CD1c-positive myeloid dendritic cell (primary cell): ENCODE measurements around the gene MAP4K5.
"Not testable (repeated sequence)": the region's sequence is repeated elsewhere in the genome, so short reads cannot be mapped to it uniquely, and the experiment has no call there.

Experiments used
- DNase-seq: peaks from one replicate; pipeline ENCODE4 v3.0.0-alpha.2; 2016; ENCODE audit errors: extremely low spot score

Gene MAP4K5

DNA sequence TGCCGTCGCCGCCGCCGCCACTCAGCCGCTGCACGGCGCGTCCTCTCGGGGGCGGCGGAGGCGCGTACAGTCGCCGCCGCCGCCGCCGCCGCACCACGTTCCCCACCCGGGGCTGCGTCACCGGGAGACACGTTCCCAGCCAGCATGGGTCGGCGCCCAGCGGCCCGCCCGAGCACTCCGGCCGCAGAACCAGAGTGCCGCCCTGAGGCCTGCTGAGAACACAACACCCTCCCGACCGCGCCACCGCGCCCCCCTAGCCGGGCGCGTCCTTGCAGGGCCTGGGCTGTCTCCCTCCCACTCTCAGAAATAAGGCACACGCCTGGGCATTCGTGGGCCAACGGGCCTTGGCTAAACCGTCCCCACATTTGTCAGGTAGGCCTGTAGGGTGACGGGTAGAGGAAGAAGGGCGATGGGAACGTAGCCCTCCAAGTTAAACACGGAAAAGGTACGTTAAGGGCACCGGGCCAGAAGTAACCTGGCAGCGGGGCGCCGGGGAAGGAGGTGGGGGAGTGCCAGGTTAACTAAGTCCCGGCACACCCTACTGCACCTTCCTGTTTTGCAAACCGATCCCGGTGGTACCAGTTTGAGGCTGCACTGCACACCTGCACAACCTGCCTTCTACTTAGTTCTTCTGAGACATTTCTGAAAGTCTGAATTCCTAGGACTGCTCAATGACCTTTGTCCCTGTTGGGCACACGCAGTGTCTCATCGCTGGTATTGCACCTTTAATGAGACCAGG is at the start of gene MAP4K5:
TSS of gene MAP4K5 (minus strand) at position 68 of the 739 bp plus-strand sequence. CDS start 520 bp downstream, outside the sequence.
- peak; percentile 94 for DNase-seq

DNA sequence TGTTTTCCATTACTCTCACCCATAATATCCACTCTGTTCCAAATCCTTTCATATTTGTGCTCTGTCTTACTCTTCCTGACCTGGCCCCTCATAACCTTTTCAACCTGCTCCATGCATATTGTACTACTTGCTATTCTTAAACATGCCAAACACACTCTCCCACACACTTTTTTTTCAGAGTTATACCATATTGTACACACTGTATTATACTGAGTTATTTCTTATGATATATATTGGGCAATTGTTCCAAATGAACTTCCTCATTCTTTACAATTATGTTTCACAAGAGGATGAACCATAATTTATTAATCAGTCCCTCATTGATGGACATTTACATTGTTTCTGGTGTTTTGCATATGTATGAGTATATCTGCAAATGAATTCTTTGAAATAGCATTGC is 46.1 kb upstream of the MAP4K5 start:
- DNase-seq = peak; percentile 44

DNA sequence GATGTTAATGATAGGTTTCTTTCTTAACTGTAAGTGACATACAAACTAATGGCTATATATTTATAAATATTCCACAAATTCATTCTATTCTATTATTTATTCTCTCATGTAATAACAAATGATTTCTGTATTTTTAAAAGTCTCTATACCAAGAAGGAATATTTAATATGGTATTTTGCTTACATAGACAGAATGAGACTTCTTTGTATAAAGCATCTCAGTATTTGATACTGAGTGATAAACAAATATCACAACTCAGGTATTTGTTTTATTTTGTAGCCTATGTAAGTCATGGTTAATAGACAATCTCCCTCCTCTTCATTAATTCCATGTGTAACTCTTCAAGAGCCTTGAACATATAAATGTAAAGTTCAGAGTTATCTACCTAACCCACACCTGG is 45.6 kb upstream of the MAP4K5 start:
- DNase-seq = no peak

DNA sequence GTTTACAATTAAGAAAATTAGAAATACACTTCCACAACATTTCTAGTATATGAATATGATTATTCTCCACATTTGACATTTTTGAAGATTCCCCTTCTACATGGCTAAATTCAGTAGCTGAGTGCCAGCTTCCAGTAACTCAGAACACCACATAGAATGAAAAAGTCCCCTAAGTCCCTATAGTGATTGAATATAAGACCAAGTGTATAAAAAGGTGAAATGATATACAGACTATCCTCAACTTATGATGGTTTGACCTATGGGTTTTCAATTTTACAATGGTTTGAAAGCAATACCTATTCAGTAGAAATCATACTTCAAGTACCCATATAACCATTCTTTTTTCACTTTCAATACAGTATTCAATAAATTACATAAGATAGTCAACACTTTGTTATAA is 43.4 kb upstream of the MAP4K5 start:
- no peak for DNase-seq

DNA sequence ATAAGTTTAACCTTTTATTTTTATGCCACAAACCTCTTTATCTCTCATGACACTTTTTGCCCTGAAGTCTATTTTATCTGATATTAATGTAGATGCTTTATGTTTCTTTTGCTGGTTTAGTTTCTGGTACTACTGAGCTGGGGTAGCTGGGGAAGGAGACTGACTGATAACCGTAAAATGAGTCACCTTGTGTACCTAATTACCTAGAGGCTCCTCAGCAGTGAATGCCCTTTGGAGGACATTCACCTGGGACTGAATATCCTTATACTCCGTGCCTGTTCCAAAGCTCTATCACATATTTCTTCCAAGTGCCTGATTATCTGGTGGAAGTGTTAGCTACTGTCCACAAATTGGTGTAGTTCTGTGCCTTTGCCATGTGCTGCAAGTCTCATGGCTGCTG is 41.5 kb upstream of the MAP4K5 start:
- no peak for DNase-seq

DNA sequence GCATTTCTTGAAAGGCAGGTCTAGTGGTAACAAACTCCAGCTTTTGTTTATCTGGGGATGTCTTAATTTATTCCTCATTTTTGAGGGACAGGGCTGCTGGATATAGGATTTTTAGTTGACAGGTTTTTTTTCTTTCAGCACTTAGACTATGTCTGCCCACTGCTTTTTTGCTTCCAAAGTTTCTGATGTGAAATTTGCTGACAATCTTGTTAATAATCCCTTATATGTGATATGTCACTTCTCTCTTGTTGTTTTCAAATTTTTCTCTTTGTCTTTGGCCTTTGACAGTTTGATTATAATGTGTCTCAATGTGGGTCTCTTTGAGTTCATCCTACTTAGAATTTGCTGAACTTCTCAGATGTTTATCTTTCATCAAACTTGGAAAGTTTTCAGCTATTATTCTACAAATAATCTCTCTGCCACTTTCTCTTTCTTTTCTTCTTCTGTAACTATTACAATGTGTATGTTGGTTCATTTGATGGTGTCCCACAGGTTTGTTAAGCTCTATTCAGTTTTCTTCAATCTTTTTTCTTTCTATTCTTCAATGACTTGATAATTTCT is 37.4 kb upstream of the MAP4K5 start:
- no peak for DNase-seq

DNA sequence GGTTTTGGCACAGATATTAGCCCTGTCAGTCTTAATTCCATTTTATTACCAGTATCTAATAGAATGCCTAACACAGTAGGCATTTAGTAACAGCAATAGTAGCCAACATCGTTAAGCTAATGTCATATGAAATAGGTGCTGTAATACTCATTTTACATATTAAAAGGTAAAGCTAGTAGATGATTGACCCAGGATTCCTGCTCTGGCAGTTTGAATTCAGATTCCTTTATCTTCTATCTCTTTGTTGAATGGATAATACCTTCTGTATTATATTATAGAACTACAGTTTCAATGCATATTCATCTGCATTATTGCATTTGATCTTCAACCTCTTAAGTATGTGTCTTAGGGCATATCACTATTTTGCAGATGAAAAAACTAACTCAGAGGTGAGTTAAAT is 30.5 kb upstream of the MAP4K5 start:
- DNase-seq = no peak

DNA sequence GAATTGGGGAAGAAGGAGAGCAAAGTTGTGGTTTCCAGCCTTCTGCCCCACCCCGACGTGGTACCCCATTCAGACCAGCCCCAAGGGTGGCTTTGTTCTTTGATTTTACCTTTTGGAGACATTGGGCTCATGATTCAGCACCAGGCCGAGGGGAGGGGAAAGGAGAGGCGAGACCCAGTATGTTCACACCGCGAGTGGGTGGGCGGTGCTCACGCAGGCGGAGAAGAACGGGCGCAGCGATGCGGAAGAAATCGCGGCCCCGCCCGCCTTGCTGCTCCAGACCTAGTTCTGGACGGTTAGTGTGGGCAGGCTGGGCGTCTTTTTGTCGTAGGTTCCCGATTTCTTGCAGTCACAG is 28.5 kb upstream of the MAP4K5 start:
- peak; percentile 97 for DNase-seq

DNA sequence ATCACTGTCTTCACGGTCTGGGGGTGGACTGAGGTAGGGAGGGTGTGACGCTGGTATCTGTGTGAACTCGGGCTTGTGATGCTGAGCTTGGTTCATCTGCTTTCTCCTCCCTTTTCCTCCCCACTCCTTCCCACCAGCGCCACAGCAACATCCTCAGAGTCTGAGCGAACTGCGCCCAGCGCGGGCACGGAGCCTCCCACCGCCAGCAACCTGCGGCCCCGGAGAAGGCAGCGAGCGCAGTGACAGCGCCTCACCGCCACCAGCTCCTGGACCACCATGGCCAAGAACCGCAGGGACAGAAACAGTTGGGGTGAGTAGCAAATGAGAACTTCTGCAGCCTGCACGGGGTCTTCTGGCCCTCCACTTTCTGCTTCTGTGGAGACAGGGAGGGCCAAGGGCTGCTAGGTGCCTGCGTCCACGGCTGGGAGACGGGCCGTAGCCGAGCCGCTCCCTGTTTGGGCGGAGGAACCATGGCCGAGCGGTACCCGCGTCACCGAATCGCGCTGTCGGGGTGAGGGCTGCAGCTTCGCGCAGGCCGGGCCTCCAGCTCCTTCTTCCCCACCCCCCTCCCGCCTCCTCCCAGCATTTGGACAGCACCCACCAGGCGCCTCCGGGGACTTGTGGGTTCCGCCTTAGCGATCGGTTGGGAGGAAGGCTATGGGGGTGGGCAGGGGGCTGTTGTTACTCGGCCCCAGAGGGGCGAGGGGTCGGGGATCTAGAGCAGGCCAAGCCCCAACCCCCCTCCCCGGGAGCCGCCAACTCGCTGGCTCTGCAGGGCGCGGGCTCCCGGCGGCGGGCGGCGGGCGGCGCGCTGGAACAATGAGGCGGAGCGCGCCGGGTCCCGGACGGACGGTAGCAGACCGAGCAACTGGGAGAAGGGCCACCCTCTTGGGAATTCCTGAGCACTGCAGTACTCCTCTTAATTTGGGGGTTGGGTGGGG is 27.9 kb upstream of the MAP4K5 start, which contains the start of gene ATL1:
TSS of gene ATL1 (plus strand) at position 156 of the 941 bp plus-strand sequence. CDS start at position 277, 121 bp downstream.
- DNase-seq = peak; percentile 84

DNA sequence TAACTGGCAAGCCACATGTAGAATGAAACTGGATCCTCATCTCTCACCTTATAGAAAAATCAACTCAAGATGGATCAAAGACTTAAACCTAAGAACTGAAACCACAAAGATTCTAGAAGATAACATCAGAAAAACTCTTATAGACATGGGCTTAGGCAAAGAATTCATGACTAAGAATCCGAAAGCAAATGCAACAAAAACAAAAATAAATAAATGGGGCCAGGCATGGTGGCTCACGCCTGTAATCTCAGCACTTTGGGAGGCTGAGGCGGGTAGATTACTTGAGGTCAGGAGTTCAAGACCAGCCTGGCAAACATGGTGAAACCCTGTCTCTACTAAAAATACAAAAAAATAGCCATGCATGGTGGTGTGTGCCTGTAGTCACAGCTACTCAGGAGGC is 20.4 kb upstream of the MAP4K5 start:
- not testable (repeated sequence) for DNase-seq

DNA sequence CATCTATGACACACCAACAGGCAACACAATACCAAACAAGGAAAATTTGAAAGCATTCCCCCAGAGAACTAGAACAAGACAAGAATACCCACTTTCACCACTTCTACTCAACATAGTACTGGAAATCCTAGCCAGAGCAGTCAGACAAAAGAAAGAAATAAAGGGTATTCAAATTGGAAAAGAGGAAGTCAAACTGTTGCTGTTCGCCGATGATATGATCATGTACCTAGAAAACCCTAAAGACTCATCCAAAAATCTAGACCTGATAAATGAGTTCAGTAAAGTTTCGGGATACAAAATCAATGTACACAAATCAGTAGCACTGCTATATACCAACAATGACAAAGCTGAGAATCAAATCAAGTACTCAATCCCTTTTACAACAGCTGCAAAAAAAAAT is 19.5 kb upstream of the MAP4K5 start:
- no peak for DNase-seq

DNA sequence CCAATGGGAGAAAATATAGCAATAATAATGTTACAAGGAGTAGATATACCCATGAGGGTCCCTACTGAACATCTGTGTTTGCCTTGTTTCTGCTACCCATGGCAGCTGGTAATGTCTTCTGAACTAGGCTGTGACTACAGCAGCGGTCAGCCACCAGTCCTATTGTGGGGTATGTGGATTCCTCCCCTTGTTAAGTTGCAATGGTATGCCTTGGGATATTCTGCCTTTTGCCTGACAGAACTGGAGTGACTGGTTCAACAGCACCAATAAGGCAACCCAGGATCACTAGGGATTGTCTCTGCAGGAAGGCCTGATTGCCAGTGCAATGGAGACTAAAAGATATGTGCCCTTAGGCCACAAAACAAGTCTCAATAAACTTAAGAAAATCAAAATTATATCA is 17.9 kb upstream of the MAP4K5 start:
- DNase-seq = no peak

DNA sequence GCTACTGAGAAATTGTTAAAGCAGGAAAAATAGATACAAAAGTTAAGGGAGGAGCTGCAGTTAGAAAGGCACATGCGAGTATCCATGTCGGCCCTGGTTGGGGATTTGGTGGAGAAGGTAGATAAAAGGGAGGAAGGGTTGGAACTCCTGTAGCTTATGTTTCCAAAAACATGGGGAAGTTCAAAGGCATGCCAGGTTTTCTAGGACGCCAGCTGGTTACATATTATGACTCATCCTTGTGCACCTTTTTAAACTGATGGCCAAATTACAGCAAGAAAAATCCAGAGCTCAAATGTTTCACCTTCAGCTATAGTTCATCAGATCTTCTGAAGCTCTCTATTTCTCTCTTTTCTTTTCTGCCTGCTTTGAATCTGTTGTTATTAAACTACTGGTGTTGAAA is 13.2 kb upstream of the MAP4K5 start:
- no peak for DNase-seq

DNA sequence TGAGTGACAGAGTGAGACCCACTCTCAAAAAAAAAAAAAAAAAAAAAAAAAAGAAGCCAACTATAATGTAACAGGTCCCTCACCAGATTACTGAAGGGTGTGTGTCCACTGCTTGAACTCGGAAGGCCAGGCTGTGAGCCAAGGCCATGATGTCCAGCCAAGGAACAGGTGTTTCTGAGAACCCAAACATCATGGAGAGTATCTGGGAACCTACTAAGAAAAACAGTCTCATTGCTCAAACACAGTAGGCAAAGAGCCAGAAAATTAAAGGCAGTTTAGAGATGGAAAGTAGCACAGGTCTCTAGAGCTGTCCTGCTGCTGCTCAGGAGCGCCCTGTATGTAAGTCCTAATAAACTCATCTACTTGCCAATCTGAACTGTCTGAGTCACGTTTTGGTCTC is 12.5 kb upstream of the MAP4K5 start:
- no peak for DNase-seq

DNA sequence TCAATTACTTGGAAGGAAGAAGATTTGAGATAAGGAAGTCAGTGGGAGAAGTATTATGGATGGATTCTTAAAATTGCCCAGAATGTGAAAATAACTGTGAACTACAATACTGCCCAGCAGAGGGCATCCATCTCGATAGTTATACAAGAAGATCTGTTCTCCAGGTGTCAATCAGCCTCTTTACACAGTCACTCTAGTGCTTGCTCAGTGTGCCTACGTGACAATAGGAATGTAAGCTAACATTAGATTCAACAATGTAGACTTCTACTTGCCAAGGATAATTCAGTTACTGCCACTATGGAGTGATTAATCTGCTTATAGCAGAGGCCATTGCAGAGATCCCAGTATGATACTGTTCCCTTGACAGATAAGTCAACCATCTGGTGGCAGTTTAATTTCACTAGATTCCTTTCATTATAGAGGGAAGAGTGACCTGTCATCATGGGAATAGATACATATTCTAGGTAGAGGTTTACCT is 10.6 kb upstream of the MAP4K5 start:
- DNase-seq = peak; percentile 53

DNA sequence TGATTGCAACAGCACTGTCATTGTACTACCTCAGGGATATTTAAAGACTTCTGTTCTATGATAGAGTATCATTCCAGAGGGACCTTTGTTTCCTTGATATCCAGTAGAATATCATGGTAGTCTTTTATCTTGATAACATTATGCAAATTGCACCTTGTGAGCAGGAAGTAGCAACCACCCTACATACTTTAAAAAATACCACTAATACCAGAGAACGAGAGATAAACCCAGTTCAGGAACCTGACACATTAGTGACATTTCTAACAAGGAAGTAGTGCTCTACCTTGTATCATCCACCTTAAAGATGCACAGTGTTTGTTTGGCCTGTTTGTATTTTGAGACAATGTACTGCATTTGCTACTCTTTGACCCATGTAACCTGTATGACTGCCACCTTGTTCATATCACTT is 8.8 kb upstream of the MAP4K5 start:
- no peak for DNase-seq

DNA sequence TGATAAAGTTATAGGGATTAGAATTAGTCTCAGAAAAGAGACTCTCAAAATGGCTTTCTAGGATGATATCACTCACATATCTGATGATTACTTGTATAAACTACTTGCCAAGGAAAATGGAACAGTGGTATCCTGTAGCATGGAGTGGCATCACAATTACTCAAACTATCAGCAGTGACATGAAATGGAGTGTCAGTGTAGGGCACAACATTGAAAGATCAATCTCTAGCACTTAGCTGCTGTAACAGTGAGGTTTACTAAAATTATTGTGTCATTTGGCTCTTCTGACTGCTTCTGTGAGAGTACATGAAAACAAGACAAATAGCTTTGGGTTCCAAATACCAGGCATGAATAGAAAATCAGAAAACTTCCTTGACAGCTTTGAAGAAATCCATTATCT is 6.7 kb upstream of the MAP4K5 start:
- DNase-seq = no peak

DNA sequence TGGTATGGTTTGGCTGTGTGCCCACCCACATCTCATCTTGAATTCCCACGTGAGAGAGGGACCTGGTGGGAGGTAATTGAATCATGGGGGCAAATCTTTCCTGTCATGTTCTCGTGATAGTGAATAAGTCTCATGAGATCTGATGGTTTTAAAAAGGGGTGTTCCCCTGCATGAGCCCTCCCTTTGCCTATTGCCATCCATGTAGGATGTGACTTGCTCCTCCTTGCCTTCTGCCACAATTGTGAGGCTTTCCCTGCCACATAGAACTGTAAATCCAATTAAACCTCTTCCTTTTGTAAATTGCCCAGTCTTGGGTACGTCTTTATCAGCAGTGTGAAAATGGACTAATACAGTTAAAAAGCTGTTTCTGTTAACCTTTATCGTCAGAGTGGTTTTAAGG is 5.7 kb upstream of the MAP4K5 start:
- not testable (repeated sequence) for DNase-seq

DNA sequence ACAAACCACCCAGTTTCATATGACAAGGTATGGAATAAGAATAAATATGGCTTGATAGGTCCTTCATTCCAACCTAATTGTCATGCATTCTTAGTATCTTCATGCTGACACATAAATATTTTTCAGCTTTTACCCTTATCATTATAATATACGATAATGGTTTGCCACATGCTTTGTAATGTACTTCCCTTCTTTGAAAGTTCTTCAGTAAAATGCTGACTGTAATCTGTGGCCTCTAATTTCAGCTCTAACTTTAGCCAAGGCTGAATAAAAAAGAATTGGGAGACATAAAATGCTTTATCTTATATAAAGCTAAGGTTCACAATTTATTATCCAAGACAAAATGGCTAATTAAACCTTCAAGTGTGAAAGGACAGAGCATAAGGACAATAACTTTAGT is 2.6 kb upstream of the MAP4K5 start:
- DNase-seq = no peak

DNA sequence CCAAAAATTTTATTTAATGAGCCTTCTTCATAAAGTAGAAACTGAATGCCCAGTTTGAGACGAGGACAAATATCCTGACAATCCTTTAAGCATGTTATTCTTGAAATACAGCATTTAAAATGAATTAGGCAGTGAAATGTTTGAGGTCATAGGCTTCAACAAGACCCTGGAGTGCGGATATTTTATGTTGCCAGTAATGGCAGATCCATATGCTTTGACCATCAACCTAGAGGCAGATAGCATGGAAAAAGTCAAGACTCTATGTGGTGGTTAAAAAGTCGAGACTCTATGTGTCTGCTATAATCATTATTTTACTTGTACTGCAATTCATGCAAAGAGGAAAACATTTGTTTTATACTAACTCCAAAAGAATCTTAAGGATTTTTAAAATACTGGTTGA is 2.0 kb upstream of the MAP4K5 start:
- no peak for DNase-seq

DNA sequence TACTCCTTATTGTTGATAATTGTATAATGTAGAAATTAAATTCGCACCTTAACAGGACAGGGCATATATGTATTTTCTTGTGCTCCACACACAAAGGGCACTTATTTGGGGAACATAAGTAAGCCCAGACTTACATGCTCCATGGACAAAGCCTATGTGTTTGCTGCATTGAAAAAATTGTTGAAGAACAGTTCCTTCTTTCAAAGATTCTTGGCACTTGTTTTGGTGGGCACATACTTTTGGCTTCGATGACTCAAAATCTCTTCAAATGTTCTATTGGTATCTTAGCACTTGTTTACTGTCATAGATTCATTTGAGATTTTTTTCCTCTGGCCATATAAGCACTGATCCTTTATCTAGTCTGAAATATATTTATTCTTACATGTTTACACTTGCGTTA is 1.4 kb upstream of the MAP4K5 start:
- DNase-seq = peak; percentile 33

DNA sequence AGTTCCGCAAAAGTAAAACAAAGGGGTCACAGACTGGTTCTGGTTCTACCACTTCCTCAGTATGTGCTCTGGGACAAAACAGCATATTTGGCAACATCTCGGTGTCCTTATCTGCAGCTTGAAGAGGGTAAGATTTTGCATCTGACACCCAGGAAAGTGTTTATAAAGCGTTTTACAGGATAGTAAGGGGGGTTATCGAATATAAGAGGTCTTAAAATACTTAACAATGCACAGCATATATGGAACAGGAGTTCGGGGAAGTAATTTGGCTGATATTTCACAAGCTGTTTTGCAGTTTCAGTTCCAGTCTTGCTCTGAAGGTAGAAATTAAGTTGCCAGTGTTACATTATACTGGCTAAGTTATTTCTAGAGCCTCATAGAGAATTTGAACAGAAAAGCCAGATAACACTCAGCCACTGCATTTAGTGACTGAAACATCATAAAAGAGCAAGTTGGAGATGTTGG is 904 bp upstream of the MAP4K5 start:
- DNase-seq = peak; percentile 87
